Natural killer cell treated with Interleukin-12 subunit alpha and Interleukin-12 subunit beta and Interleukin-15 and Interleukin-18, amount 100 ng/mL, for 72 hours (primary cell): ENCODE data around the gene UBE2D4. TPM values are rescaled to one million over a fixed set of nuclear protein-coding genes. Genes with fewer than 3 reads are reported as not detected.
"Not testable (repeated sequence)": the region's sequence is repeated elsewhere in the genome, so short reads cannot be mapped to it uniquely, and the experiment has no call there.

Experiments used
- ATAC-seq, 2 donors: fragments of 150-1000 bp; cut with Tn5 transposase in 1 of 2; sonication (Bioruptor Pico), chemical (Tn5 transposase) in 1 of 2; 2 replicates each; pipeline ENCODE4 v1.10.0; 2021
- DNase-seq: peaks from one replicate; pipeline ENCODE4 v3.0.0; 2022; ENCODE audit warnings: low spot score
- H3K27ac Mint-ChIP-seq, 2 donors: 1 replicate in 1 of 2; 2 replicates in 1 of 2; pipeline ENCODE4 v1.8.0; 2022; ENCODE audit warnings: mixed read lengths in 2 of 2, mild to moderate bottlenecking in 1 of 2, moderate library complexity in 1 of 2
- H3K27me3 Mint-ChIP-seq, 2 donors: 1 replicate in 1 of 2; 2 replicates in 1 of 2; pipeline ENCODE4 v1.8.0; 2022; ENCODE audit warnings: mixed read lengths in 2 of 2
- H3K36me3 Mint-ChIP-seq: one replicate; pipeline ENCODE4 v1.8.0; 2022; ENCODE audit warnings: mixed read lengths
- H3K4me1 Mint-ChIP-seq, 2 donors: 1 replicate in 1 of 2; 2 replicates in 1 of 2; pipeline ENCODE4 v1.8.0; 2022; ENCODE audit warnings: low read depth in 2 of 2, mixed read lengths in 2 of 2, mild to moderate bottlenecking in 1 of 2
- H3K4me3 Mint-ChIP-seq: one replicate; pipeline ENCODE4 v1.8.0; 2022; ENCODE audit warnings: mixed read lengths
- H3K9me3 Mint-ChIP-seq: 2 replicates; pipeline ENCODE4 v1.8.0; 2022; ENCODE audit warnings: mixed read lengths
- total RNA-seq, 2 donors: library from RNA; stranded (reverse); gene quantifications; one replicate each; pipeline ENCODE4 v1.2.3, GENCODE V29; 2022

The UBE2D4 gene
- total RNA-seq, 2 donors from 2014 or later, result 10.8 to 11.2 TPM

DNA sequence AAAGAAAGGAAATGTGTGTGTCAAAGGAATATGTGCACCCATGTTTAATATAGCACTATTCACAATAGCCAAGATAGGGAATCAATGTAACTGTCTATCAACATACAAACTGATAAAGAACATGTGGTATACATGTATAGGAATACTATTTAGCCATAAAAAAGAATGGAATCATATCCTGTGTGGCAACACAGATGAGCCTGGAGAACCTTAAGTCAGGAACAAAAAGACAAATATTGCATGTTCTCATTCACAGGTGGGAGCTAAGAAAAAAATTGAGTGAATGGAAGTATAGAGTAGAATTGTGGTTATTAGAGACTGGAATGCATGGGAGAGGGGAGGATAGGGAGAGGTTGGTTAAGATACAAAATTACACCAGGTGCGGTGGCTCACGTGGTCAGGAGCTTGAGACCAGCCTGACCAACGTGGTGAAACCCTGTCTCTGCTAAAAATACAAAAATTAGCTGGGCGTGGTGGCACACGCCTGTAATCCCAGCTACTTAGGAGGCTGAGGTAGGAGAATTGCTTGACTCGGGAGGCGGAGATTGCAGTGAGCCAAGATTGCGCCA is 30.3 kb upstream of the UBE2D4 start:
- Mint-ChIP-seq H3K9me3 (no peaks in the 10 kb centered on the region), H3K36me3 (peaks cover 4% of the 10 kb centered on the region), H3K4me3 (no peak overlapping the region), H3K27me3 (peaks cover 0 to 7% of the 10 kb centered on the region in 2 donors), H3K27ac (no peak overlapping the region), H3K4me1 (peaks cover 37 to 38% of the 10 kb centered on the region in 2 donors)
- no peak for ATAC-seq
- no peak for DNase-seq

DNA sequence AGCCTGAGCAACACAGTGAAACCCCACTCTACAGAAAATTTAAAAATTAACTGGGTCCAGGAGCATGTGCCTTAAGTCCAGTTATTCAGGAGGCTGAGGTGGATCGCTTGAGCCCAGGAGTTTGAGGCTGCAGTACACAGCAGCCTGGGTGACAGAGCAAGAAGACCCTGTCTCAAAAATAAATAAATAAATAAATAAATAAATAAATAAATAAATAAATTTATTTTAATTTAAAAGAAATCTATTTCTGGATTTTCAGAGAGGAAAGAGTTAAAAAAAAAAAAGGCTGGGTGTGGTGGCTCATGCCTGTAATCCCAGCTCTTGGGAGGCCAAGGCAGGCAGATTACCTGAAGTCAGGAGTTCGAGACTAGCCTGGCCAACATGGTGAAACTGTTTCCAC is 27.7 kb upstream of the UBE2D4 start:
- not testable (repeated sequence) for H3K9me3 Mint-ChIP-seq, DNase-seq, H3K4me3 Mint-ChIP-seq, H3K27me3 Mint-ChIP-seq, ATAC-seq, H3K27ac Mint-ChIP-seq, H3K36me3 Mint-ChIP-seq
- peaks cover 23 to 30% of the 10 kb centered on the region in 2 donors for H3K4me1 Mint-ChIP-seq

- Mint-ChIP-seq H3K9me3 (no peaks in the 10 kb centered on the region), H3K4me3 (no peak overlapping the region), H3K36me3 (no peaks in the 10 kb centered on the region), H3K27ac (no peak overlapping the region), H3K4me1 (peaks cover 19% of the 10 kb centered on the region in 2 donors), H3K27me3 (no peaks in the 10 kb centered on the region)
- ATAC-seq, result no peak
- DNase-seq, result no peak
Observed at GRCh38 chr7:43902542-43903054, 23.6 kb upstream of the UBE2D4 start.

- no peak for DNase-seq
- Mint-ChIP-seq H3K4me1 (peaks cover 19 to 23% of the 10 kb centered on the region in 2 donors), H3K36me3 (no peaks in the 10 kb centered on the region), H3K4me3 (peak overlapping the region; percentile 34), H3K27me3 (no peaks in the 10 kb centered on the region), H3K27ac (peak overlapping the region in 1 of 2 donors; percentile 13), H3K9me3 (no peaks in the 10 kb centered on the region)
- peak; percentile 29 to 48 for ATAC-seq
Observed at GRCh38 chr7:43904533-43905208, 21.6 kb upstream of the UBE2D4 start.

DNA sequence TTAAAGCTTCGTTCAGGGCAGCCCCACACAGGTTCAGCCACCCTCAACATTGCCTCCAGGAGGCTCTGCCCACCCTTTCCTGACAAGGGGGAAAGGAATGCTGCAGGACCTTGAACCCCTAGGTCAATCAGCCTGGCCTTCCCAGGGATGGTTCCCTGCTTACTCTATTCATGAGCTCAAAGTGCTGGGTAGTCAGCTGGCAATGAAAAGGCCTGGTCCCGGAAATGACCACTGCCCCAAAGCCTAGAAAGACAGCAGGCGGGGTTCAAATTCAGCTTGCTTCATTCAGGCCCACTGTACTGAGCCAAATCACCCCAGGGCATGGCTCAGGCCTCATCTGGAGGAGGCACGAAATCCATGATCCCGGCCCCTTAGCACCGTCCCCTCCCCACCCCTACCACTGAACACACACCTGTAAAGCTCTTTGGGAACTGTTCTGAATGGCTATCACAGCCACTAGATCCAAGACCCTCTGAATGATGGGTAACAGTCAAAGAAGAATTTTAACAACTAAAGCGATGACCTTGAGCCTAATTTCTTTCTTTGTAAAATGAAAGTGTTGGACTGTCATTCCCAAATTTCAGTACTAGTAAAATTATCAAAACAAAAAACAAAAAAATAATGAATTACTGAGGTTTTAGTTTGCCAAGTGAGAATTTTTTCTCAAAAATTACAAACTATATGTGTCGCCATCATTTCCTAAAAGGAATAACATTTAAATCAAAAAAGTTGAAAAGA is 20.9 kb upstream of the UBE2D4 start:
- H3K27me3 Mint-ChIP-seq, result no peaks in the 10 kb centered on the region
- ATAC-seq, result no peak
- H3K4me3 Mint-ChIP-seq, result peak overlapping the region; percentile 89

DNA sequence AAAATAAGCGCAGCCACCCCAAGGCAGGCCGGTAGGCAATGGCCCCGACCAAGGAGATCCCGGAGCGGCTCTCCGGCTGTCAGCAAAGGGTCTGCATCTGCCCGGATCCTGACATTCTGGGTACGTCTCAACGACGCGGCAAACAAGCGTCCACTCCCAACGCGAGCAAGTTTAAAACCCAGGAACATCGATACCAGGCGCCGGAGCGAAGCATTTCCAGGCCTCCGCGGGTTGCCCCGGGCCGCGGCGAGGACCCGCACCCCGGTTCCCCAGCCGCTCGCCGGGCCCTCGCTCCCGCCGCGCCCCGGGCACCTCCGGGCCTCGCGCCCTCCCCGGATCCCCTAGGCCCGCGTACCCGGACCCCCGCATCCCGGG is 20.3 kb upstream of the UBE2D4 start:
- Mint-ChIP-seq H3K4me1 (peaks cover 19 to 23% of the 10 kb centered on the region in 2 donors), H3K36me3 (no peaks in the 10 kb centered on the region), H3K27ac (peak overlapping the region; percentile 76 to 90), H3K27me3 (no peaks in the 10 kb centered on the region), H3K4me3 (peak overlapping the region; percentile 89), H3K9me3 (no peaks in the 10 kb centered on the region)
- DNase-seq, result no peak
- peak; percentile 59 to 60 for ATAC-seq

More for the DNA sequence above, 20.9 kb upstream of the UBE2D4 start:
- Mint-ChIP-seq H3K27ac (peak overlapping the region; percentile 76 to 90), H3K36me3 (no peaks in the 10 kb centered on the region), H3K4me1 (peaks cover 19 to 23% of the 10 kb centered on the region in 2 donors), H3K9me3 (no peaks in the 10 kb centered on the region)
- no peak for DNase-seq

DNA sequence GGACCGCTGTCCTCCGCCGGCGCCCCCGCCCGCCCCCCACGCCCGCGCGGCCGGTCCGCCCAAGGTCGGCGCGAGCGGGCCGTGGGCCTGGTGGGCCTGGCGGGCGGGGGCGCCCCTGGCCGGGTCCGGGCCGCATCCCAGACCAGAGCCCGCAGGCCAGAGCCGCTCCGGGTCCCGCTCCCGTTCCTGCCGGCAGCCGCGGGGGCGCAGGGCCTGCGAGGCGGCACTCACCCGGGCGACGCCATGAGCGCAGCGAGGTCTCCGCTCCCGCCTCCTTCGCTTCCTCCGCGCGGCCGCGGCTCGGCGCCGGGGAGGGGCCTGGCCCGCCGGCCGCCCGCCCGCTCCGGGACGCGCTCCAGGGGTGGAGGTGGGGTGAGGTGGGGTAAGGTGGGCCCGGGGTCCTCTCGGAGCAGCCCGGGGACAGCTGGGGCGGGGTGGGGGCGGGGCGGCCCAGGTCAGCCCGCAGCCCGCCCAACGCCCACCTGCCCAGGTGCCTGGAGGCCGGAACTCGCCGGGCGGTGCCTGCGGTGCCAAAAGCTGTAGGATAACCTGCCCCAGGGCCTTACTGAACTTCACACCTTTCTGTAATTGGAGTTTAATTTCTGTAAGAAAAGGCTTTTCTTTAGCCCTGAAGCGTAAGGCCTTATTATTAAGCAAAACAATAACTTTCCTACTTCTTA is 19.8 kb upstream of the UBE2D4 start, which contains the start of gene URGCP:
Gene URGCP, minus strand, starts transcription at position 266 of the 680 bp plus-strand sequence. Its CDS starts 21 bp downstream, at position 245.
- DNase-seq, result peak; percentile 66
- H3K9me3 Mint-ChIP-seq, result no peaks in the 10 kb centered on the region
- no peaks in the 10 kb centered on the region for H3K36me3 Mint-ChIP-seq
- H3K4me3 Mint-ChIP-seq, result peak within 1 kb of the TSS; percentile 89
- peak within 1 kb of the TSS; percentile 76 to 90 for H3K27ac Mint-ChIP-seq
- H3K27me3 Mint-ChIP-seq, result no peaks in the 10 kb centered on the region
- H3K4me1 Mint-ChIP-seq, result peaks cover 19 to 23% of the 10 kb centered on the region in 2 donors
- peak; percentile 91 for ATAC-seq

DNA sequence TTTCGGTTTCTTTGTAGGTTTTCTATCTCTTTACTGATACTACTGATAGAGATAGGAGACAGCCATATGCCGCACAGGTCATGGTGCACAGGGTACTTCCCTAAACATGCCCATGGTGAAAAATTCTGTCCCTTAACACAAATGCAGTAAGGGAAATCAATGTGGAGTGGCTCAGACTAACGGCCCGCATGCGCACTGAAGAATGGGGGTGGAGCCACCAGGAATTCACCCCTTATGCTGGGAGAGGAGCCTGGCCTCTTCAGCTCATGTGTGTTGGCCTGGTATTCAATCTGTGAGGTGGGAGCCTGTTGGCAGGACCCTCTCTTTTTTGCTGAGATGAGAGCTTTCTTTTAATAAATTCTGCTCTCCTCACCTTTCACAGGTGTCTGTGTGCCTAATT is 11.4 kb upstream of the UBE2D4 start:
- ATAC-seq (no peak), DNase-seq (no peak)
- no peaks in the 10 kb centered on the region for H3K9me3 Mint-ChIP-seq
- no peaks in the 10 kb centered on the region for H3K27me3 Mint-ChIP-seq
- H3K4me1 Mint-ChIP-seq, result no peaks in the 10 kb centered on the region
- H3K27ac Mint-ChIP-seq, result no peak overlapping the region
- H3K4me3 Mint-ChIP-seq, result no peak overlapping the region
- H3K36me3 Mint-ChIP-seq, result no peaks in the 10 kb centered on the region

- Mint-ChIP-seq H3K9me3 (no peaks in the 10 kb centered on the region), H3K27ac (no peak overlapping the region), H3K4me1 (no peaks in the 10 kb centered on the region), H3K27me3 (no peaks in the 10 kb centered on the region), H3K4me3 (no peak overlapping the region), H3K36me3 (no peaks in the 10 kb centered on the region)
- ATAC-seq (no peak), DNase-seq (no peak)
Observed at GRCh38 chr7:43915907-43916306, 10.3 kb upstream of the UBE2D4 start.

DNA sequence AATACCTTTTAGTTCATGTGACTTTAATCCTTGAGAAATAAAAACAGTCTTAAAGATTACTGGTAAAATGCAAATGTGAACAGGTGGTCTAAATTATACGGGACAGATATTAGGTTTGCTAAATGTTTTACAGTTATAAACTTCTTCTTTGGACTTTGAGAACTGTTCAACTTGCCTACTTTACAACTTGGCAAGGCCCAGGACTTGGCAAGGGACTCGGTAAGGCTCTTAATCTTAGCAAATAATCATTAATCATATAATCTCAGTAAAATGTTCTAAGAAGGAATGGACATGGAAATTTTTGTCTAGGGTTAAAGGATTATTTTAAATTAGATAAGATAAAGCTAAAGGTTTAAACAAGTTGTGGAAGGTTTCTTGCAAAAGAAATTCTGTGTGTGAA is 4.8 kb upstream of the UBE2D4 start:
- peaks cover 8 to 15% of the 10 kb centered on the region in 2 donors for H3K4me1 Mint-ChIP-seq
- ATAC-seq (no peak), DNase-seq (no peak)
- H3K27ac Mint-ChIP-seq, result no peak overlapping the region
- H3K9me3 Mint-ChIP-seq, result no peaks in the 10 kb centered on the region
- no peak overlapping the region for H3K4me3 Mint-ChIP-seq
- no peaks in the 10 kb centered on the region for H3K27me3 Mint-ChIP-seq
- no peaks in the 10 kb centered on the region for H3K36me3 Mint-ChIP-seq

DNA sequence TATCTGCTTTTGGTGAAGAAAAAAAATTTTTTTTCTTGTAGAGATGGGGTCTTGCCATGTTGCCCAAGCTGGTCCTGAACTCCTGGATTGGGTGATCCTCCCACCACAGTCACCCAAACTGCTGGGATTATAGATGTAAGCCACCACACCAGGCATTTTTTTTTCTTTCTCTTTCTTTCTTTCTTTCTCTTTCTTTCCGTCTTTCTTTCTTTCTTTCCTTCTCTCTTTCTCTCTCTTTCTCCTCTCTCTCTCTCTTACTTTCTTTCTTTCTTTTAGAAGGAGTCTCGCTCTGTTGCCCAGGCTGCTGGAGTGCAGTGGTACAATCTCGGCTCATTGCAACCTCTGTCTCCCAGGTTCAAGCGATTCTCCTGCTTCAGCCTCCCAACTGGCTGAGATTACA is 3.5 kb upstream of the UBE2D4 start:
- Mint-ChIP-seq H3K36me3 (no peaks in the 10 kb centered on the region), H3K9me3 (no peaks in the 10 kb centered on the region), H3K4me1 (peaks cover 15 to 25% of the 10 kb centered on the region in 2 donors), H3K4me3 (no peak overlapping the region), H3K27ac (no peak overlapping the region), H3K27me3 (no peaks in the 10 kb centered on the region)
- DNase-seq, result no peak
- no peak for ATAC-seq

GRCh38 chr7:43926798-43927123 is 525 bp downstream of the UBE2D4 start:
- Mint-ChIP-seq H3K4me1 (peaks cover 23 to 33% of the 10 kb centered on the region in 2 donors), H3K9me3 (no peaks in the 10 kb centered on the region), H3K27ac (peak overlapping the region; percentile 66 to 82), H3K27me3 (no peaks in the 10 kb centered on the region), H3K4me3 (peak overlapping the region; percentile 89), H3K36me3 (no peaks in the 10 kb centered on the region)
- peak in 1 of 2 donors; percentile 11 for ATAC-seq
- no peak for DNase-seq

DNA sequence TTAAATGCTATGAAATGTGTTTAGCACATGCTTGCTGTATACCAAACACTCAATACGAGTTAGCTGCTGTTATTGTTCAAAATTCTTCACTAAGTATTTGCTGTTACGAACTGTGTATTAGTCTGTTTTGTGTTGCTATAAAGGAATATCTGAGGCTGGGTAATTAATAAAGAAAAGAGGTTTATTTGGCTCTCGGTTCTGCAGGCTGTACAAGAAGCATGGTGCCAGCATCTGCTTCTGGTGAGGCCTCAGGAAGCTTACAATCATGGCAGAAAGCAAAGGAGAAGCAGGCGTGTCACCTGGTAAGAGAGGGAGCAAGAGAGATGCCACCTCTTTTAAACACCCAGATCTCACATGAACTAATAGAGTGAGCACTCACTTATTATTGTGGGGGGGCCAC is 1.6 kb downstream of the UBE2D4 start:
- ATAC-seq, result no peak

More for the DNA sequence above, 1.6 kb downstream of the UBE2D4 start:
- Mint-ChIP-seq H3K9me3 (no peaks in the 10 kb centered on the region), H3K27me3 (no peaks in the 10 kb centered on the region), H3K36me3 (no peaks in the 10 kb centered on the region), H3K4me3 (peak overlapping the region; percentile 36), H3K4me1 (peaks cover 23 to 33% of the 10 kb centered on the region in 2 donors), H3K27ac (peak overlapping the region in 1 of 2 donors; percentile 66)
- DNase-seq, result no peak
